ENCODE results near the gene FAM124A. TPM values are rescaled to one million over a fixed set of nuclear protein-coding genes. Genes with fewer than 3 reads are reported as not detected.

Gene FAM124A
- total and polyA plus RNA-seq, 10 of the 15 experiments (the other 5 are each of a cell fraction or from before 2014, with no cell fraction given) = not detected

- in situ Hi-C loops (cut with MboI) = loop anchor here (5.0 kb wide), 1 partner anchor 48 kb away; no protein-coding TSS in a partner anchor
- Histone ChIP-seq H3K4me2 (ENCODE audit: control insufficient read depth, insufficient read depth) (no peak overlapping the region), H4K20me1 (ENCODE audit: control insufficient read depth, insufficient read depth) (no peaks in the 10 kb centered on the region), H3K27me3 (replicated peaks in 1 of 2; ENCODE audit: control insufficient read depth in 2 of 2, insufficient read depth in 2 of 2, low read length in 1 of 2) (peaks cover 0 to 8% of the 10 kb centered on the region in 2 experiments; a peak in 1 of 4 replicates), H2AFZ (ENCODE audit: control insufficient read depth, low read depth, low read length) (no peak overlapping the region), H3K4me3 (no peak overlapping the region), H3K9ac (ENCODE audit: control insufficient read depth, insufficient read depth, low read length) (no peak overlapping the region), H3K9me3 (replicated peaks; ENCODE audit: control insufficient read depth, insufficient read depth, low read length) (no peaks in the 10 kb centered on the region), H3K4me1 (ENCODE audit: control insufficient read depth, insufficient read depth, low read length) (no peaks in the 10 kb centered on the region), H3K79me2 (ENCODE audit: control insufficient read depth, insufficient read depth, low read length) (no peaks in the 10 kb centered on the region), H3K36me3 (ENCODE audit: control insufficient read depth in 2 of 2, insufficient read depth in 2 of 2, low read length in 1 of 2) (no peaks in the 10 kb centered on the region), H3K27ac (ENCODE audit: control insufficient read depth, insufficient read depth) (no peak overlapping the region)
- intact Hi-C loops (cut with micrococcal nuclease; ENCODE audit: unreplicated experiment) = no loop called here
- TF ChIP-seq ETV6 (conservative IDR thresholded peaks at IDR 0.05 in 1 of 2, IDR thresholded peaks at IDR 0.05 in 1 of 2; ENCODE audit: borderline replicate concordance in 1 of 2, low read depth in 1 of 2) (no peak), JUND (IDR thresholded peaks at IDR 0.05; ENCODE audit: low read depth, low read length) (no peak), PRDM15 (CRISPR knock-in tag; IDR thresholded peaks at IDR 0.05) (no peak), PKNOX1 (IDR thresholded peaks at IDR 0.05) (no peak), MTA3 (IDR thresholded peaks at IDR 0.05; ENCODE audit: borderline replicate concordance, low read length) (no peak), ZBTB33 (IDR thresholded peaks at IDR 0.05) (no peak), ZNF217 (IDR thresholded peaks at IDR 0.05) (no peak), NFYB (IDR thresholded peaks at IDR 0.05; ENCODE audit: insufficient read depth, low read depth, low read length) (no peak), ZNF274 (IDR thresholded peaks at IDR 0.05; ENCODE audit: insufficient read depth, insufficient read length) (no peak), DPF2 (IDR thresholded peaks at IDR 0.05) (no peak), FOXK2 (IDR thresholded peaks at IDR 0.05) (no peak)
- ChIA-PET SMC1A (ENCODE audit: uncharacterized antibody, unreplicated experiment) (interaction anchor here (0.8 to 1.0 kb wide), 2 partner anchors 29 to 45 kb away, joined by 3 read pairs; no protein-coding TSS in a partner anchor), CTCF (interaction anchor here (1.0 to 5.3 kb wide), 2 partner anchors 17 to 126 kb away, joined by 3 to 21 read pairs; no protein-coding TSS in a partner anchor), RAD21 (ENCODE audit: unreplicated experiment) (interaction anchor here (1.7 kb wide), 1 partner anchor 17 kb away, joined by 3 read pairs; no protein-coding TSS in a partner anchor), POLR2A (no interaction called here)
- DNase-seq (ENCODE audit: low read depth, low spot score) = no peak
- ATAC-seq = no peak
- no peak for FAIRE-seq
- BruUV-seq (replicated peaks) = no TSS peak
Observed at GRCh38 chr13:51269039-51269438, 46.8 kb downstream of the FAM124A start.

All from GM12878 (cell line).